Upper lobe of right lung (tissue), 1 donor: ENCODE measurements around the gene CST7. TPM values are rescaled to one million over a fixed set of nuclear protein-coding genes. Genes with fewer than 3 reads are reported as not detected.

Experiments
- ATAC-seq: fragments of 200-7000 bp; cut with Tn5 transposase; one replicate; pipeline ENCODE4 v1.9.1; 2020; ENCODE audit warnings: mild to moderate bottlenecking, moderate library complexity
- DNase-seq: peaks from one replicate; pipeline ENCODE4 v3.0.0-alpha.2; 2020
- H3K27ac ChIP-seq: fragments of 200-600 bp; one replicate; pipeline ENCODE4 v1.8.0; 2022
- H3K27me3 ChIP-seq: fragments of 200-600 bp; one replicate; pipeline ENCODE4 v1.8.0; 2022; ENCODE audit warnings: mild to moderate bottlenecking
- H3K36me3 ChIP-seq: fragments of 200-600 bp; one replicate; pipeline ENCODE4 v1.8.0; 2022
- H3K4me1 ChIP-seq: fragments of 200-600 bp; one replicate; pipeline ENCODE4 v1.8.0; 2022
- H3K4me3 ChIP-seq: fragments of 200-600 bp; one replicate; pipeline ENCODE4 v1.8.0; 2022; ENCODE audit warnings: mild to moderate bottlenecking
- H3K9me3 ChIP-seq: fragments of 200-600 bp; one replicate; pipeline ENCODE4 v1.8.0; 2022
- CTCF ChIP-seq: fragments of 200-600 bp; IDR thresholded peaks from one replicate; pipeline ENCODE4 v1.8.0; 2022; ENCODE audit warnings: antibody characterized with exemption
- intact Hi-C: fragments of 100-400 bp; cut with DNase I; formaldehyde crosslinking; loops from one replicate; pipeline ENCODE4 v1.11.0; 2022
- total RNA-seq: library from RNA; stranded (reverse); fragmentation: NEBNext Ultra II Directional; extraction: Animal tissue kit (Norgen Biotek cat#: 25700); gene quantifications from one replicate; pipeline ENCODE4 v1.2.1, GENCODE V29; 2021
- donor health status: DM: no; HTN: yes; CAD: no; lungs with severe emphysema.

The CST7 gene
- total RNA-seq, 1 donor from 2014 or later, result 9.6 TPM

DNA sequence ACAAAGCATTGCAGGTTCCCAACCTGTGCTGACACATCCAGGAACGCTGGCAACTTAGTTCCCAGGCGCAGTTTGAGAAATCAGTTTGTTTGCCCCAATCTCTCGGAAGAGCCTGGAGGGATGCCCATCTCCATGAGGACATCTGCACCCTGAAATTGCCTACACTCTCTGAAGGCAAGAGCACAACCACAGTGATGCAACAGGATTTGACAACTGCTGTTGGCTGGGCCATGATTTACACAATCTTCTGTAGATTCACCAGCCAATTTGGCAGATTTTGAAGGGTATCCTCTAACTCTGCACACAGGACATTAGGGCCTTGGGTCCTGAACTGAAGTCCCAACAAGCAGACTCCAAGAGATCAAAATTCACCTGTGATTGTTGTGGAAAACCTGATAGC, 40.1 kb downstream of the CST7 start:
- ATAC-seq, result no peak
- no peaks in the 10 kb centered on the region for H3K36me3 ChIP-seq
- intact Hi-C loops, result no loop called here
- no peaks in the 10 kb centered on the region for H3K27me3 ChIP-seq
- DNase-seq, result no peak
- H3K4me3 ChIP-seq, result no peak overlapping the region
- peaks cover 34% of the 10 kb centered on the region for H3K4me1 ChIP-seq
- no peak overlapping the region for H3K27ac ChIP-seq
- no peaks in the 10 kb centered on the region for H3K9me3 ChIP-seq
- TF ChIP-seq CTCF, result no peak

DNA sequence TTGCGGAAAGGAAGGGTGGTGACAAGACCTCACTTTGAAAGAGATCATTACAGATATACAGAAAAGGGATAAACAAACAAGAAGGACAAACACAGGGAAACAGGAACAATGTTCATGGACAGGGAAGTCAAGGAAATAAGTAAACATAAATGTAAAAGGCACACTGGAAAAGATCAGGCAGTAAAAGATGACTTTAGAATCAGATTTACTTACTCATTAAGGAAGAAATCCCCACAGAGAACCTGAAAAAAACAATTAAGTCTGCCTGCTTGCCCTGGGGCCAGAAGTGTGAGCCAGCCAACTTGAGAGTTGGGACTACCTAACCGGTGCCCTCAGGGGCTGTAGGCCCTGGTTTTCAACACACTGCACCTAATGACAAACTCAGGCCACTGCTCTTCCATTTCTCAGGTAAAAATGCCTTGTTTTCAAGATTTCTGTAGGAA, 41.8 kb downstream of the CST7 start:
- no peak for TF ChIP-seq CTCF
- DNase-seq (no peak), ATAC-seq (no peak)
- Histone ChIP-seq H3K9me3 (no peaks in the 10 kb centered on the region), H3K4me3 (no peak overlapping the region), H3K27ac (no peak overlapping the region), H3K4me1 (peaks cover 39% of the 10 kb centered on the region), H3K27me3 (no peaks in the 10 kb centered on the region), H3K36me3 (no peaks in the 10 kb centered on the region)
- intact Hi-C loops, result loop anchor here (10.0 kb wide), 2 partner anchors 184 to 404 kb away; partner anchors contain the start of gene ABHD12

GRCh38 chr20:24991897-24992486, 42.9 kb downstream of the CST7 start:
- H3K4me1 ChIP-seq, result peaks cover 29% of the 10 kb centered on the region
- peak; percentile 37 for ATAC-seq
- H3K9me3 ChIP-seq, result no peaks in the 10 kb centered on the region
- intact Hi-C loops, result loop anchor here (10.0 kb wide), 2 partner anchors 183 to 403 kb away; partner anchors contain the start of gene ABHD12
- no peaks in the 10 kb centered on the region for H3K36me3 ChIP-seq
- peak overlapping the region; percentile 97 for H3K27ac ChIP-seq
- no peaks in the 10 kb centered on the region for H3K27me3 ChIP-seq
- DNase-seq, result peak; percentile 74
- peak overlapping the region; percentile 95 for H3K4me3 ChIP-seq
- TF ChIP-seq CTCF, result no peak

DNA sequence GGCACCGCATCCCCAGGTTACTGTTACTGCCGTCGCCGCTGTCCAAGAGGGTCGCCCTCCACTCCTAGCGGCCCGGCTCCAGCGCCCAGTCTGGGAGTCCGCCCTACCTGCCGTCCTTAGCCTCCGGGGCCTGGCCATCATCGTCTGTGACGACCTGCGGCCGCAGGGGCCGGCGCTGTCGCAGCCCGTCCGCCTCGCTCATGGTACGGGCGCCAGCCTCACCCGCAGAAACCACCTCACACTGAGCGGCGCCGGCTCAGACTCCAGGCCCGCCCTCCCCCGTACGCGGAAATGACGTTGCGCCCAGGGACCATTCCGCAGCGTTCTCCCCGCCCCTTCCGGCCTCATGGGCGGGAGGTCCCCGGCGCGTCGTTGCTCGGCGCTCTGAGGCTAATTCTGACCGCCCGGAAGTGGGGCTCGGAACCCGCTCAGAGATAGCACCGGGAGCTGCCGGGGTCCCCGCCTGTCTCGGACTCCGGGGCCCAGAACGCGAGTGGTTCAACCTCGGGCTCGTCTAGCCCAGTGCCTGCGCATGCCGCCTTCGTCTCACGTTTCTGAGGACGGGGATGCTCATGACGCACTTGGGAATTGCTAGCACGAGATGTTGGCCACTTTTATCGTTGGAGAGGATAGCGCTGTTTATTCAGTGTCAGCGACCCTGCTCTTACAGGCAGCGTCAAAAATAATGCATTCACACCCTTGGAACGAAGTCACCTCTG, 43.6 kb downstream of the CST7 start, which contains the start of gene APMAP:
Gene APMAP (minus strand): TSS at position 265 of the 719 bp plus-strand sequence. CDS start 63 bp downstream, at position 202.
- no peak for TF ChIP-seq CTCF
- H3K4me1 ChIP-seq, result peaks cover 29% of the 10 kb centered on the region
- intact Hi-C loops, result loop anchor here (10.0 kb wide), 2 partner anchors 182 to 402 kb away; partner anchors contain the start of gene ABHD12

DNA sequence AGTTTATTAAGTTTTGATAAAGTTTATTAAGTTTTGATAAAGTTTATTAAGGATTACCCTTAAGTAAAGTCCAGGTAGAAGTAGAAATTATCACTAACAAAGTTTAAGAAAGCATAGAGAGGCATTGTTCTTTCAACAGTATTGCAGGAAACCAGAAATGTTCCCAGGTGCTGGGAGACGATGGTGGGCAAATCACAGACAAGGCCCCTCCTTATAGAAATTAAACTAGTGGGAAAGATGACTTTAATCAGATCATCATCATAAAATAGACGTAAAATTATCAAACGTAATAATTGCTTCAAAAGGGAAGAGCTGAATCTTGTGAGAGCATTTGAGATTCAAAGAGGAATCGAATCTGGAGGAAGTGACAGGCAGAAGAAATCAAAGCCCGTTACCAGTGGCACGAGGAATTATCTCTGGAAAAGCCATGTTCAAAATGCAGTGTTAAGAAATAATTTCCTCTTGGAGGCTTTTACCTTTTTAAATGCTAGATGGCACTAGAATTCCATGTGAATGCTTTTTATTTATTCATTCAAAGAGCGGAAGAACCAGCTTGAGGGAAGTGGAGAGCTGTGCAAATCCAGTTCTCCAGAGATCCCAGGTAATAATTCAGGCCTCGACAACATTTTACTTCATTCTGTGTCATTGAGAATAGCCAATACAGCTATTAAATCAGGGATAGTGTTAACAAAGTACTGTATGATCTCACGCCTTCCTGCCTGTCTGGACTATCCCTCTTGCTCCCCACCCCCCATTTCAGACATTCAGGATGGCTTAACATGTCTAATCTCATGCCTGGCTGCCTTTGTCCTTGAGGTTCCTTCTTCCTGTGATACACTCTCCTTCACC, 44.5 kb downstream of the CST7 start:
- H3K36me3 ChIP-seq, result no peaks in the 10 kb centered on the region
- peak overlapping the region; percentile 97 for H3K27ac ChIP-seq
- no peaks in the 10 kb centered on the region for H3K9me3 ChIP-seq
- no peak for DNase-seq
- no peaks in the 10 kb centered on the region for H3K27me3 ChIP-seq
- H3K4me1 ChIP-seq, result peaks cover 29% of the 10 kb centered on the region
- intact Hi-C loops, result loop anchor here (10.0 kb wide), 2 partner anchors 181 to 401 kb away; partner anchors contain the start of gene ABHD12
- TF ChIP-seq CTCF, result peak; percentile 46
- ATAC-seq, result peak; percentile 2
- H3K4me3 ChIP-seq, result peak overlapping the region; percentile 95

More for the DNA sequence above, 43.6 kb downstream of the CST7 start, which contains the start of gene APMAP:
- ATAC-seq (peak; percentile 98), DNase-seq (peak; percentile 98)
- H3K36me3 ChIP-seq, result no peaks in the 10 kb centered on the region
- H3K9me3 ChIP-seq, result no peaks in the 10 kb centered on the region
- peak within 1 kb of the TSS; percentile 95 for H3K4me3 ChIP-seq
- H3K27me3 ChIP-seq, result no peaks in the 10 kb centered on the region
- peak within 1 kb of the TSS; percentile 97 for H3K27ac ChIP-seq
